Activated T-helper 1 cell treated with anti-CD3 and anti-CD28 coated beads, Interleukin-12 subunit alpha, Interleukin-12 subunit beta, Interleukin-2, Interleukin-4 antibody, amounts not matched to agents 30 ng/mL and 10 ng/mL and 1 ng/mL, durations not matched to agents 14 hours and 24 hours and 36 hours (primary cell): Measurements from ENCODE around the gene USP20. TPM values are rescaled to one million over a fixed set of nuclear protein-coding genes. Genes with fewer than 3 reads are reported as not detected.

Source experiments
- DNase-seq: peaks from one replicate; pipeline ENCODE4 v3.0.0; 2021; ENCODE audit warnings: low spot score
- H3K27ac Mint-ChIP-seq: one replicate; pipeline ENCODE4 v1.8.0; 2021; ENCODE audit warnings: mild to moderate bottlenecking, mixed read lengths
- H3K27me3 Mint-ChIP-seq: one replicate; pipeline ENCODE4 v1.8.0; 2022; ENCODE audit warnings: mild to moderate bottlenecking, moderate library complexity, mixed read lengths; ENCODE audit not compliant: insufficient read depth
- H3K36me3 Mint-ChIP-seq: one replicate; pipeline ENCODE4 v1.8.0; 2021; ENCODE audit warnings: low read depth, mixed read lengths
- H3K4me1 Mint-ChIP-seq: one replicate; pipeline ENCODE4 v1.8.0; 2021; ENCODE audit warnings: low read depth, mixed read lengths
- H3K4me3 Mint-ChIP-seq: one replicate; pipeline ENCODE4 v1.8.0; 2021; ENCODE audit warnings: mild to moderate bottlenecking, moderate library complexity, mixed read lengths
- H3K9me3 Mint-ChIP-seq: one replicate; pipeline ENCODE4 v1.8.0; 2021; ENCODE audit warnings: mixed read lengths
- intact Hi-C: fragments of 100-400 bp; cut with micrococcal nuclease; formaldehyde crosslinking; loops from one replicate; pipeline ENCODE4 v1.15.1; 2024
- total RNA-seq: library from RNA; stranded (reverse); gene quantifications from 2 replicates; pipeline ENCODE4 v1.2.3, GENCODE V29; 2022

Gene USP20
- total RNA-seq, 1 donor from 2014 or later = 50.2 TPM

GRCh38 chr9:129875687-129876395 is 40.6 kb downstream of the USP20 start:
- intact Hi-C loops = no loop called here
- Mint-ChIP-seq H3K27me3 (no peaks in the 10 kb centered on the region), H3K36me3 (peaks cover 37% of the 10 kb centered on the region), H3K9me3 (no peaks in the 10 kb centered on the region), H3K27ac (no peak overlapping the region), H3K4me1 (peaks cover 8% of the 10 kb centered on the region), H3K4me3 (no peak overlapping the region)
- DNase-seq = no peak

- H3K36me3 Mint-ChIP-seq = peaks cover 34% of the 10 kb centered on the region
- intact Hi-C loops = no loop called here
- no peaks in the 10 kb centered on the region for H3K9me3 Mint-ChIP-seq
- H3K4me3 Mint-ChIP-seq = no peak overlapping the region
- H3K27ac Mint-ChIP-seq = peak overlapping the region; percentile 44
- no peak for DNase-seq
- peaks cover 3% of the 10 kb centered on the region for H3K4me1 Mint-ChIP-seq
- H3K27me3 Mint-ChIP-seq = no peaks in the 10 kb centered on the region
These were observed 41.6 kb downstream of the USP20 start for GRCh38 chr9:129876815-129877214.

GRCh38 chr9:129878291-129878690 is 43.0 kb downstream of the USP20 start:
- no peaks in the 10 kb centered on the region for H3K27me3 Mint-ChIP-seq
- no peaks in the 10 kb centered on the region for H3K4me1 Mint-ChIP-seq
- no peak overlapping the region for H3K27ac Mint-ChIP-seq

GRCh38 chr9:129879103-129879699 is 43.9 kb downstream of the USP20 start:
- intact Hi-C loops = no loop called here
- Mint-ChIP-seq H3K27ac (no peak overlapping the region), H3K36me3 (peaks cover 25% of the 10 kb centered on the region), H3K27me3 (no peaks in the 10 kb centered on the region), H3K4me1 (peaks cover 4% of the 10 kb centered on the region), H3K9me3 (no peaks in the 10 kb centered on the region), H3K4me3 (no peak overlapping the region)
- DNase-seq = no peak

More at GRCh38 chr9:129878291-129878690, 43.0 kb downstream of the USP20 start:
- Mint-ChIP-seq H3K4me3 (no peak overlapping the region), H3K9me3 (no peaks in the 10 kb centered on the region), H3K36me3 (peaks cover 32% of the 10 kb centered on the region)
- no peak for DNase-seq
- intact Hi-C loops = no loop called here

GRCh38 chr9:129879991-129880653 is 44.9 kb downstream of the USP20 start:
- H3K36me3 Mint-ChIP-seq = peaks cover 23% of the 10 kb centered on the region

GRCh38 chr9:129880654-129881546 is 45.6 kb downstream of the USP20 start:
- Mint-ChIP-seq H3K4me1 (peaks cover 21% of the 10 kb centered on the region), H3K36me3 (peaks cover 23% of the 10 kb centered on the region), H3K27ac (no peak overlapping the region), H3K4me3 (no peak overlapping the region), H3K9me3 (no peaks in the 10 kb centered on the region), H3K27me3 (peaks cover 2% of the 10 kb centered on the region)
- intact Hi-C loops = no loop called here
- DNase-seq = no peak

More at GRCh38 chr9:129879991-129880653, 44.9 kb downstream of the USP20 start:
- H3K9me3 Mint-ChIP-seq = no peaks in the 10 kb centered on the region
- intact Hi-C loops = no loop called here
- peaks cover 14% of the 10 kb centered on the region for H3K4me1 Mint-ChIP-seq
- H3K4me3 Mint-ChIP-seq = no peak overlapping the region
- H3K27me3 Mint-ChIP-seq = no peaks in the 10 kb centered on the region
- H3K27ac Mint-ChIP-seq = no peak overlapping the region
- DNase-seq = no peak

- Mint-ChIP-seq H3K27me3 (peaks cover 2% of the 10 kb centered on the region), H3K4me3 (no peak overlapping the region), H3K4me1 (peaks cover 28% of the 10 kb centered on the region), H3K9me3 (no peaks in the 10 kb centered on the region), H3K36me3 (peaks cover 23% of the 10 kb centered on the region), H3K27ac (no peak overlapping the region)
- no peak for DNase-seq
- intact Hi-C loops = no loop called here
These were observed 46.5 kb downstream of the USP20 start for GRCh38 chr9:129881547-129882324.

GRCh38 chr9:129884220-129885017 is 49.2 kb downstream of the USP20 start:
- peaks cover 25% of the 10 kb centered on the region for H3K36me3 Mint-ChIP-seq
- peaks cover 55% of the 10 kb centered on the region for H3K4me1 Mint-ChIP-seq

GRCh38 chr9:129885018-129885669 is 49.9 kb downstream of the USP20 start:
- H3K4me1 Mint-ChIP-seq = peaks cover 62% of the 10 kb centered on the region
- peak; percentile 41 for DNase-seq
- H3K27me3 Mint-ChIP-seq = peaks cover 2% of the 10 kb centered on the region
- H3K27ac Mint-ChIP-seq = peak overlapping the region; percentile 100
- peak overlapping the region; percentile 94 for H3K4me3 Mint-ChIP-seq
- intact Hi-C loops = loop anchor here (2.0 to 5.0 kb wide), 2 partner anchors 358 to 1387 kb away; no protein-coding TSS in a partner anchor
- no peaks in the 10 kb centered on the region for H3K9me3 Mint-ChIP-seq
- peaks cover 27% of the 10 kb centered on the region for H3K36me3 Mint-ChIP-seq

More at GRCh38 chr9:129884220-129885017, 49.2 kb downstream of the USP20 start:
- peak overlapping the region; percentile 100 for H3K27ac Mint-ChIP-seq
- DNase-seq = peak; percentile 94
- H3K9me3 Mint-ChIP-seq = no peaks in the 10 kb centered on the region
- H3K27me3 Mint-ChIP-seq = peaks cover 2% of the 10 kb centered on the region
- intact Hi-C loops = loop anchor here (1.0 to 5.0 kb wide), 7 partner anchors 15 to 1388 kb away; partner anchors contain the start of genes C9orf78, TOR1A and USP20
- H3K4me3 Mint-ChIP-seq = peak overlapping the region; percentile 94

GRCh38 chr9:129885670-129886106 is 50.4 kb downstream of the USP20 start:
- Mint-ChIP-seq H3K27ac (peak overlapping the region; percentile 100), H3K4me3 (peak overlapping the region; percentile 94), H3K27me3 (peaks cover 2% of the 10 kb centered on the region), H3K4me1 (peaks cover 68% of the 10 kb centered on the region), H3K36me3 (peaks cover 25% of the 10 kb centered on the region), H3K9me3 (no peaks in the 10 kb centered on the region)
- peak; percentile 89 for DNase-seq
- intact Hi-C loops = loop anchor here (2.0 to 5.0 kb wide), 4 partner anchors 167 to 1387 kb away; partner anchors contain the start of gene GPR107
